Stimulated activated CD4-positive, alpha-beta T cell treated with anti-CD3 and anti-CD28 coated beads, Interleukin-4, amount 100 ng/mL, for 24 hours (primary cell): Measurements from ENCODE around the gene DCUN1D4.
A peak's percentile ranks its signal among the peaks of the same experiment; 100 is the strongest.
"Not testable (repeated sequence)": the region's sequence is repeated elsewhere in the genome, so short reads cannot be mapped to it uniquely, and the experiment has no call there.

ENCODE experiments used
- DNase-seq: peaks from one replicate; pipeline ENCODE4 v3.0.0-alpha.2; 2020

DCUN1D4 gene

DNA sequence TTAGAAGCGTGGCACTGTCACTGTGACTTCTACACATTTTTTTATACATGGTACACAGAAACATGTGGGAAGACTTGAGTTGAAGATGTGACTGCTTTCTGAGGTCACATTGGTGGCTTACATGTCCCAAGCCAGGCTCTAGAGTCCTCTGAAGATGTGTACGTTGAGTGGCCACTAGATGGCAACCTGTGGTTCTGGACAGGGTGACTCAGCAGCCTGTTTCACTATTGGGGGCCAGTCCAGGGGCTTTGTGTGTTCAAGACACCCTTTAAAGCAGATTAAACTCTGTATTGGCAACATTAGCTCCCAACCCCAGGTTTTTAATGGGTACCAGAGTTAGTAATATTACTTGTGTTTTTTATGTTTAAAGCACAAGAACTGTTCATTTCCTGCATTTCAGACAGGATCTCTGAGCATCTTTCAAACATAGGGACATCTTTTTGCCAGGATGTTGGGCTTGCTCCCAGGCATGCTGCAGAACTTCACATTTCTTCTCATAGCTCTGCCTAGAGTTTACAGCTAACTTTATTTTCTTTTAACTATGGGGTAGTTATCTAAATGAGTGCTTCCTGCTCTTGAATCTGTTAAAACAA is 53.0 kb downstream of the DCUN1D4 start:
- DNase-seq: peak; percentile 57

DNA sequence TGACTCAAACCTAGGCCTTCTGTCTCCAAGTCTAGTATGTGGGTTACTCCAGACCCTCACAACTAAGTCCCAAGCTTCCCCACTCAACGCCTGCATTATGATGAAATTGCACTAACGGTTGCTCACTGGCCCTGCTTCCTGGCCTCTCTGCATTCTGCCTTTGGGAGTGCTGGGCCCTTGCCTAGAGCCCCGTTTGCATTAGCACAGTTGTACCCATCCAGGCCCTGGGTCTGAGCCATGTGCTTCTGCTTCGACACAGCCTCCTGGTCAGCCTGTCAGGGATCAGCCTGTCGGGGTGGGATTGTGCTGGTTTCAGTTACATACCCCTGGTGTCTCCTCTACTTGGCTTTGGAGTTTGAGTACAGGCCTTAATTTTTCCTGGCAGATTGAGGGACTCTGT is 58.4 kb downstream of the DCUN1D4 start:
- no peak for DNase-seq

DNA sequence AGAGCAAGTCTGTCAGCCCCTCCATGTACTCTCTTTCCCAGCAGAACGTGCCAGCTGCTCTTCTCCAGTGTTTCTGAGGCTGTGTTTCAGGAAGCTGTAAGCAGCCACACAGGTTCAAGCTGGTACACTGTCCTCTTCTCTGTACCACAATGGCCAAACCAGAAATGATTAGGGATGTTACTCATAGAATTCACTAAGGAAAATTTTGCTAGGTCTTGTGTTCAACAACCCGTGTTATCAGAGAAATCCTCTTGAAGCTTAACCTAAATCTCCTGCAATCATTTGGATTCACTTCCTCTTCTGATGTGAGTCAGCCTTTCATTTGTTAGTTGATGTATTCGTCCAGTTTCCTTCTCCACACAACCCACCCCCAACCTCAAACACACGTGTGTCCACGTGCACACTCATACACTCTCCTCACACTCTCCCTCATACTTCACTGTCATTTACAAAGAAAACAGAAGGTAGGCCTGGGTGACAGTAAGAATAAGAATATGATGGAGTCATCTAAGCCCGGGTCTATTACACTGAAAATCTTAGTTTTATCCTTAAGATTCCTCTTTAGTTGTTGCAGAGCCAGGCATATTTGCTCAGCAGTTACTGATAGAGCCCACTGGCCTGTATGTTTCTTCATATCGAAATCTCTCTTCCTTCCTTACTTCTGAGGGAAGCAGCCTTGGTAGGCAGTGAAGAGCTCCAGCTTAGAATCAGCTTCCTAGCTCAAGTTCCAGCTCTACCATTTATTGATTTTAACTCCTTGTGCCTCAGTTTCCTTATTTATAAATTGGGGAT is 63.4 kb downstream of the DCUN1D4 start:
- no peak for DNase-seq

DNA sequence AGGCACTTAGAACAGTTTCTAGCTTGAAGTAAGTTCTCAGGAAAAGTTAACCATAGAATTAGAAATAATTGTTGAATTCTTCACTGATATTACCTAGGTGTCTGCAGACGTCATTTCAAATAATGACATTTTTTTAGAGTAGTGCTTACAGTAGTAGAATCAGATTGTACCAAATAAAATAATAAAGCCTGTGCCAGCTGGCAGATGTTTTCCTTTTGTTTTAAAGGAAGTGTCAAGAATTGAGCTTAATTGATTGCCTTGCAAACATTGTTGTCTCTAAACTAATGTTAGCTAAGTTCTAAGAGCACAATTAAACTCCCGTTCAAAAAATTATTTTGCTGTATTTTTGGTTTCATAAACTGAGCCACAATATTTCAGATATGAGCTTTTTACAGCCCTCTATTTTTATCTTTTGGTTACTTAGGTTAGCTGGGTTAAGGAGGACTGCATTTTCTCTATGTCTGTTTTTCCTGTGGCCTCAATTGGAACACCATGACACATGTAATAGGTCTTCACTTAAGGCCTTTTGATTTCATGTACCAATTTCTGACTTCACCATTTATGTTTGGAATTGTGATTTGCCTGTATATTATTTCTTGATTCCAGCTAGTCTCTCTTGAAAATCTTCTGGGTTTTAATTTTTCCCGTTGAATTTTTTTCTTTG is 64.2 kb downstream of the DCUN1D4 start:
- DNase-seq: no peak

DNA sequence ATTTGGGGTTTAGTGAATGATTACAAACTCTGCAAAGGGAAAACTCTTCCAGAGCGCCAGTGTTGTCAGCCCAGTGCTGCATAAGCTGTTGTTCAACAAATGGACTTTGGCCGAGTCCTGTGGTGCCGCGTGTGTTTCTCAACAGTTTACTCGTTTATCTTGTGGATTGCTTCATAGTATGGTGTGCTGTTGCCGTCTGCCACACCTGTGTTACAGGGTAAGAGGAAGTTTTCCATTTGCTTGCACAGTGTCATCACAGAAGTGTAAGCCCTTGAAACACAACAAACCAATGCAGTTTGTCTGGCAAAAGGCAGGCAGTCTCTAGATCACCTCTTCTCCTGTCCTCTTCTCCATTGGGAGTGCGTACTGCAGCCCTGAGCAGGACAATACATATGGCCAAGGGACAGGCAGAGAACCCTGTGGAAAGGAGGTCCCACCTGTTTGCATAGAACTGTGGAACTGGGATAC is 66.3 kb downstream of the DCUN1D4 start:
- DNase-seq: no peak

DNA sequence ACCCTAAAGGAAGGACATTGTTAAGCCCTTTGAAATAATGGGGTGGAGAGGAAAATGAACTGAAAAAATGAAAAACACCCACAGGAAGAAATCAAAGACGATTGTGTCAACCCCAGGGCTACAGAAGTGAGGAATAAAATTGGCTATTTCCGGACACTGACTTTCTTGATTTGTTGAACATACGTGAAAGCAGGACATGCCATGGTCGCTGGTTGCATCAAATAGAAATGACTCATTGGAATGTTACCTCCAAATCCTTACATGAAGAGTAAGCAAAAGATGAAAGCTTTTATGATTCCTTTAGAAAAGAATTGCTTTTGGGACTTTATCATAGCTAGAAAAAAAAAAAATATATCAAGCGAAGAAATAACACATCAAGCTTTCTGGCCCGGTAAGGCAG is 75.3 kb downstream of the DCUN1D4 start:
- DNase-seq: no peak

DNA sequence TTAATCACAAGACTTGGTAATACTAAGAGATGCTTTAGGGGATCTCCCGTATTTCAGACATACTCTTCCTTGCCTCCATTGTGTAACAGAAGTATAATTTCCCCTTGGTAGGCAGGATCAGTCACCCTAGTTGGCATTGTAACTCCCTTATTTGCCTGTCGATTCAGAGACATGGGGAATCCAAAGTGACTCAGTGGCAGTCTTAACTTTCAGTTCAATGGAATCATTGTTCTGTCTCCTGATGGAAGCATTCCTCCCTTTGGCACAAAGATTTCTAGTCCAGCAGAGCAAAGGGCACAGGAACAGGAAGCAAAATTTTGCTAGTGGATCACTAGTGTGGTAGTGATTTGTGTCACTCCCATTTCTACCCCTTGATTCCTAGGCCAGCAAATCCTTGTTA is 80.4 kb downstream of the DCUN1D4 start:
- no peak for DNase-seq

DNA sequence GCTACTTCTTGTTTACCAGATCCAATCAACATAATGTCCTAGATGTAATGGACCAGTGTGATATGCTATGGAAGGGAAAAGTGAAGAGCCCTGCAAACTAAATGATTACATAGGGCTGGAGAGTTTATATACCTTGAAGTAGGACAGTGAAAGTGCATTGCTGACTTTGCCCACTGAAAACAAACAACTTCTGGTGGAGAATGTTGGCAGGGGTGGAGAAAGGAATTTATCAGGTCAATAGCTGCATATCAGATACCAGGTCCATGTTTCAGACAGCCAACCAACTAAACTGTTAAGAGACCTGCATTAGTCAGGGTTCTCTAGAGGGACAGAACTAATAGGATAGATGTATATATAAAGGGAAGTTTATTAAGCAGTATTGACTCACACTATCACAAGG is 82.4 kb downstream of the DCUN1D4 start:
- no peak for DNase-seq

DNA sequence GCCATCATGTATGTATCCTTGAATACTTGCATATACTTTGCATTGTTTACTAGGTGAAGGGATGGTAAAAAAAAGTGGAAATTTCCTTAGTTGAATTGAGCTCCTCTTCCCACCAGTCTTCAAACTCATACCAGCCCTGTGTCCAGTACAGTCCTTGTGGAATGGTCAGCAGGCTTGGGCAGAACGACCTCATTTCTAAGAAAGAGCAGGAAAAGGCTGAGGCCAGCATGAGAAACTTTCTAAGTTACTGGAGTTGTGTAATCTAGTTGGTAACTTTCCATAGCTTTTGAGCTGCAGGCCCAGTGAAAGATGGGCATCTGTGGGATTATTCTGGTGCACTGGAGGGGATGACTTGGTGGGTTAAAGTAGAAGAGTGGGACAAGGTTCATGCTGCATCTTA is 87.6 kb downstream of the DCUN1D4 start:
- no peak for DNase-seq

DNA sequence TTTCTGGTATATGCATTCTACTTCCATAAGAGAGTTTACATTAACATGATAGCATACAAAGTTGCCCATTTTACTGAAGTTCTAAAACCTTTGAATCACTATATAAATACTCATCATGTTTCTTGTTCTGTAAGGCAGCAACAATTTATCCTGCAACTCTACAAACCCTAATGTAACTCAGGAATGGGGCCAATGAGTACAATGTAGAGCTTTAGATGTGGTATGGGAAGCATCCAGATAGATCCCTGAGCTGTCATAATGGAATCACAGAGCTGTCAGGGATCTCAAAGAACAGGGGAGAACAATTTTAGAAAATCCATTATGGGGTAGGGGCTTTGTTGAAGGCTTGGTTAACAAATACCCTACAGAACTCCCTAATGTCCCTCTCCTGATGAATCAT is 88.5 kb downstream of the DCUN1D4 start:
- DNase-seq: no peak

DNA sequence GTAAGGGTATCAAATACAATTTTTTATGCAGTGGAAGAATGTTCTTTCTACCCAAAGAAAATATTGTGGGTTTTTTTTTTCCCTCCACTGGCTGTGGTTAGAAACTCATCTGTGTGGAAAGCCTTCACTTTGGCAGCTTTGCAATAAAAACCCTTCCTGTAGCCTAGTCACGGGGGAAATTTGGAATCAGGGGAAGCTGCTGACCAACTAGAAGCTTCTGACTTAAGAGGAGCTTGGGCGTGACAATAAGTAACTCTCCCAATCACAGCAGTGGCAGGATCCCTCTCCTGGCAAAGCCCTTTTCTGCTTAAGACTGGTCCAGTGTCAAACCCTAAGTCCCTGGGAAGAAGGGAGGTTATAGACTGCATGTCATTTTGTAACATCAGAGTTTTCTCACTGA is 89.3 kb downstream of the DCUN1D4 start:
- DNase-seq: no peak

DNA sequence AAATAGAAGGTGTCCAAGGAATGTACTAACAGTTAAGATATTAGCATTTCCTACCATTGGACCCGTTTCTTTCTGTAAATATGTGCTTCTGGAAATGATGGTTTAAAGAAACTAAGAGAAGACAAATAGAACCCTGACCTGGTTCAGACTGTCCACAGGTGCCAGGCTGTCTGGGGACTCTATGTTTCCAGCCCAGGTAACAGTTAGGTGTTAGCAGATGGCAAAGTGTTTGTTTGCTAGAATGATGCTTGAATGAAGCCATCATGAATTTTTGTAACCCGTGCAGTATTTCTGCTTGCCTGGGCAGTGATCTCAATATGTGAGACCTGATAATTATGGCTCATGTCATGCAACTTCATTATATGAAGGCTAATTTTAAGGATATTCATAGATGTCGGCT is 89.7 kb downstream of the DCUN1D4 start:
- no peak for DNase-seq

DNA sequence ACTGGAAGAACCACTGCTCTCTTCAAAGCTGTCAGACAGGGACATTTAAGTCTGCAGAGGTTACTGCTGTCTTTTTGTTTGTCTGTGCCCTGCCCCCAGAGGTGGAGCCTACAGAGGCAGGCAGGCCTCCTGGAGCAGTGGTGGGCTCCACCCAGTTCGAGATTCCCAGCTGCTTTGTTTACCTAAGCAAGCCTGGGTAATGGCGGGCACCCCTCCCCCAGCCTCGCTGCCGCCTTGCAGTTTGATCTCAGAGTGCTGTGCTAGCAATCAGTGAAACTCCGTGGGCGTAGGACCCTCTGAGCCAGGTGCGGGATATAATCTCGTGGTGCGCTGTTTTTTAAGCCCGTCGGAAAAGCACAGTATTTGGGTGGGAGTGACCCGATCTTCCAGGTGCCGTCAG is 97.5 kb downstream of the DCUN1D4 start:
- not testable (repeated sequence) for DNase-seq

DNA sequence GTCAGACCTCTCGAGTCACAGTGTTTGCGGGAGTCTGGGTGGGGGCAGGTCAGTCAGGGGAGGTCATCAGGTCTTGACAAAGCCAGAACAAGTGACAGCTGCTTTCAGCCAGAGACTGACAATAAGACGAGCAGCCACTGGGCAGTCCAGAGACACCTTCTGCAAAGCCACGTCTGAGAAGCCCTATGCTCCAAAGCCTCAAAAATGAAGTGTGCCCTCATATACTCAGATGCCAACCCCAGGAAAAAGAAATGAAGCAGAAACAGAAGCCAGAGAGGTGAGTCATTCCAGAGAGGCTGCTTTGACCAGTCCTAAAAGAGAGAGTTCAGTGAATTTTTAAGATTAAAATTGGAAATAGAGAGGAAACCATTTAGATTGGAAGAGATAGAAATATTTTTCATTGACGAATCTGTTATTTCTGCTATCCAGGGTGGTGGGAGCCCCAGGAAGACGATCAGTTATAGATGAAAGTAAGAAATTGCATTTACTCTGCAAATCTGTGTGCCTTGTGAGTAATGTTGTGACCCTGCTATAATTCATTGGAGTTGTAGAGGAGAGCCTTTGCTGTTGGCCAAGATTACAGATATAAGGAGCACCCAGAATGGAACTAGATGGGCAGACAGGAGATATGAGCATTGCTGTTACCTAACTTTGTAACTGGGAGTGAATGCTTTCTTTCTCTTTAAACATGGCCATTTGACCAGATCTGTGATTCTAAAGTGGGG is 99.3 kb downstream of the DCUN1D4 start:
- DNase-seq: no peak

DNA sequence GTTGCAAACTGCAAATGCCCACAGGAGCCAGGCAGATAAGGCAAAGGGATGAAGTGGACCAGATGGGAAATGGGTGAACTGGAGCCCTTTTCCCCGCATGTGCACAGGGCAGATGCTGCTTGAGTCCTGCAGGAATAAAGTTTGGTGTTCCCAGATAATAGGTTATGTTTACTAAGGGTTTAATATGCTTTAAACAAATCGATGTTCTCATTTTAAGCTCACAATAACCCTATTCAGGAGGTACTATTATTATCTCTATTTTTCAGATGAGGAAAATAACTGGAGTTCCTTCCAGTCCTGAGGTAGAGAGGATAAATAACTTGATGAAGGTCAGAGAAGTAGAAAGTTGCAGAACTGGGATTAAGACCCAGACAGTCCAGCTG is 99.9 kb downstream of the DCUN1D4 start:
- no peak for DNase-seq

DNA sequence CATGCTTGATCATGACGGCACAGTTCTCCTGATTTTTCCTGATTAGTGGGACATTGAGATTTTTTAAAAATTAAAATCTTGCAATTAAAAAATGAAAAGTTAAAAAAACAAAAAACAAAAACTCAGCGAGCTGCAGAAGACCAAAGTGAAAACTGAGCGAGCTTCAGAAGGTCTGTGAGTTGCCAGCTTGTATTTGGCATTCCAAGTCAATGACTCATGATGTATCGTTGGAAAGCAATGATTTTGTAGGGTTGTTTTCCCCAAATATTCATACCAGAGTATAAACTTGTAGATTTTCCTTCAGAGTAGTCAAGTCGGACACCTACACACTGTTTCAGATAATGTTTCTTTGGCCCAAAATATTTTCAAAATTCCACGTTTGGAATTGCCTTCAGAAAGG is 100.3 kb downstream of the DCUN1D4 start:
- DNase-seq: no peak

DNA sequence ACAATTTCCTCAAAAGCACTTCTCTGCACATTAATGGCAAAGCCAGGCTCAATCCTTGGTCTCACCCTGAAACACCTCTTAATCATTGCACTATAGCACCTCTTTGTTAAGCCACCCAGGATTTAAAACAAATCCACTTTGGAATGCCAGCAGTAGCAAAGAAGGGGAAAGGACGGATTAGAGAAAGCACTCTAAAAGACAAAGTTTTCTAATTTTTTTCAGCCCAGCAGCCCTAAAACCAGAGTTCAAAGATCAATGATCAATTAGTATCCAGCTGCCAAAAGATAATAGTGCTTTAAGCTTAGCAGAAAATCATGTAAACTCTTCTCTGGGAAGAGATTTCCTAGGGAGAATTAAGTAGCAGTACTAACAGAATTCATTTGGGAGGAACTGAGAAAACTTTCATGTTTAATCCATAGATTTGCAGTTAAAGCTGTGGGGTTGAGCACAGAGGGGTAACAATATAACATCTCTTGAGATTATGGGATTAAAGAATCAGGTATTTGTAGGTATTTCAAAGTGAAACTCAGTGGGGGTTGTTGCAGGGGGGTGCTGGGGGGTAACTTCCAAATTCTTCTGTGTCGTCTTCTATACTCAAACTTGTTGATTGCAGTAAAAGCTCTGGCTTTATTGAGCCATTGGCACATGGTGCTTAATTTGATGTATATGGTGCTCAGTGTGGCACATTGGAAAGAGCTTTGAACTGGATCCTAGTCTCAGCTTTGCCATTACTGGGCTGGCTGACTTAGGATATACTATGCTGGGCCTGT is 115.4 kb downstream of the DCUN1D4 start:
- no peak for DNase-seq

DNA sequence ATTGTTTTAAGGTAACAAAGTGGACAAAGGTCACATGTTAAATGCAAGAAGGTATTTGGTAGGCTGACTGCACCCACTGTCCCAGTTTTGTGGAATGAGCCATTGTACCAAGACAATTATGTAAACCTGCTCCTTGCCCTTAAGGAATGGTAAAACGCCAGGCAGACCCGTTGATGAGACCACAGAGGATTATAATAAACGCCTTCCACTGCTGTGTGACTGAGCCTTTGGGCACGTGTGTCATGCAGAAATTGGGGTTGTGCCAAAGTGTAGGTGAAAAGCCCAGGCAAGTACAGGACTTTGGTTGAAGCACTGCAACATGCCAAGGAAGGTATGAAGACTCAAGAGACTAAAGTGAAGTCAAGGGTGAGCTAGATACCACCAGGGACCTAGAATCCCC is 117.5 kb downstream of the DCUN1D4 start:
- no peak for DNase-seq

DNA sequence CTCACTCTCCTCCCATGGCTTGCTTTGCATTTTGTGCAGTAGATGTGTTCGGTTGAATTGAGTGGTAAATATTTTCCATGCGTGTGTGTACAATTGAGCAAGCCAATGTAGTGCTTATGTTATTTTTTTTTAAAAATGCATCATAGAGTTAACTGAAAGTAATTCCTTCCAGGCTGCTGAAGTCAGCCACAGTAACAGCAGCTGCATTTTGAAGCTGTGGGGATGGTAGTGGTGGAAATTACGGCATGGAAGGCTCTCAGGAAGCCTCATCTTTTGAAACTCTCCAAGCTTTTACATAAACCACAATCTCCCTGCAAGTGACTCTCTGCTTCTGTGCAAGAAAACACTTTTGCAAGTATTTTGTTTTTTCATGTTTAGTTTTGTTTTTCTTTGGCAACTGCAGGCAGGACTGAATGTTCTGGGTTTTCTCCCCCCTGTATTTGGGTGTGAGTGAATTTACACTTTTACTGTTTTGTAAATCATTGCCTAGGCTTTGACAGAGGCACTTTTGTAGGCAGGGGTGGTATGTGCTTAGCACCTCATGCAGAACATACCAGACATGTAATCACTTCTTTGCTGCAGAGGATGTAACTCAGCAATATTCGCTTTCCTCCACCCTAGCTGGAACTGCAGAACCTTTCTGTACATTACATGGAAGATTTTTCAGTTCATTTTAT is 121.0 kb downstream of the DCUN1D4 start:
- no peak for DNase-seq

DNA sequence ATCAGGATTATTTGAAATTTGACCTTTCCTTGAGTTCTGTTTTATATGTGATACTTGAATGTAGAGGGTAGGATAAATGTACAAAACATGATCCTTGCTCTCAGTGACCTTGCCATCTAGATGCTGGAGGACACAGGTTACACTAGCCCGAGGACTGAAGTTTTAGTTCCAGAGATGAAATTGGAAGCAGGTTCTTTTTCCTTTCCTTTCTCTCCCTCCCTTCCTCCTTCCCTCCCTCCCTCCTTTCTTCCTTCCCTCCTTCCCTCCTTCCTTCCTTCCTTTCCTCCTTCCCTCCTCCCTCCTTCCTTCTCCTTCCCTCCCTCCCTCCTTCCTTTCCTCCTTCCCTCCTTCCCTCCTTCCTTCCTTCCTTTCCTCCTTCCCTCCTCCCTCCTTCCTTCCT is 122.9 kb downstream of the DCUN1D4 start:
- DNase-seq: no peak
